Measurements from ENCODE around the gene CEP72. TPM values are rescaled to one million over a fixed set of nuclear protein-coding genes. Genes with fewer than 3 reads are reported as not detected.
"Not testable (repeated sequence)": the region's sequence is repeated elsewhere in the genome, so short reads cannot be mapped to it uniquely, and the experiment has no call there.

CEP72 gene
- total and polyA plus RNA-seq, 2 experiments from 2014 or later = 1.7 to 2.4 TPM

- H3K4me3 ChIP-seq = no peak overlapping the region
- 71 to 75% methylated on average over 29 to 31 of the region's 32 CpGs for WGBS, 2 experiments (ENCODE audit: low coverage in 1 of 2, low lambda C conversion rate in 2 of 2, missing lambda C conversion rate in 2 of 2)
- no peaks in the 10 kb centered on the region for H3K4me1 ChIP-seq (ENCODE audit: insufficient read depth)
- H3K36me3 ChIP-seq (ENCODE audit: low read depth) = no peaks in the 10 kb centered on the region
- H3K9me3 ChIP-seq (ENCODE audit: low read depth) = no peaks in the 10 kb centered on the region
- no peak overlapping the region for H3K4me2 ChIP-seq (ENCODE audit: unreplicated experiment)
- no peak for DNase-seq
- H2AFZ ChIP-seq = no peak overlapping the region
- no peaks in the 10 kb centered on the region for H4K20me1 ChIP-seq (ENCODE audit: insufficient read depth)
- H3K9ac ChIP-seq = no peak overlapping the region
- TF ChIP-seq EZH2phosphoT487 (IDR thresholded peaks at IDR 0.05; ENCODE audit: insufficient read depth, low read depth) (no peak), EZH2 (IDR thresholded peaks at IDR 0.05; ENCODE audit: insufficient read depth, poor library complexity, severe bottlenecking) (no peak)
- H3K27me3 ChIP-seq (replicated peaks; ENCODE audit: insufficient read depth) = peaks cover 12% of the 10 kb centered on the region
- H3K9me2 ChIP-seq (ENCODE audit: insufficient read depth) = no peaks in the 10 kb centered on the region
- H3K27ac ChIP-seq = no peak overlapping the region
- H3F3A ChIP-seq (ENCODE audit: insufficient read depth) = no peaks in the 10 kb centered on the region
- no peaks in the 10 kb centered on the region for H3K79me2 ChIP-seq (ENCODE audit: insufficient read depth)
- in situ Hi-C loops (cut with MboI) = no loop called here
Observed at GRCh38 chr5:603081-603998, 8.8 kb upstream of the CEP72 start.

- no peaks in the 10 kb centered on the region for H3K9me3 ChIP-seq (ENCODE audit: low read depth)
- no peaks in the 10 kb centered on the region for H3F3A ChIP-seq (ENCODE audit: insufficient read depth)
- H3K4me3 ChIP-seq = no peak overlapping the region
- in situ Hi-C loops (cut with MboI) = no loop called here
- no peaks in the 10 kb centered on the region for H3K36me3 ChIP-seq (ENCODE audit: low read depth)
- H3K4me2 ChIP-seq (ENCODE audit: unreplicated experiment) = no peak overlapping the region
- H3K79me2 ChIP-seq (ENCODE audit: insufficient read depth) = no peaks in the 10 kb centered on the region
- H3K27me3 ChIP-seq (replicated peaks; ENCODE audit: insufficient read depth) = peaks cover under 1% of the 10 kb centered on the region; the same call in 1 of the 2 replicates
- no peaks in the 10 kb centered on the region for H4K20me1 ChIP-seq (ENCODE audit: insufficient read depth)
- H3K4me1 ChIP-seq (ENCODE audit: insufficient read depth) = no peaks in the 10 kb centered on the region
- DNase-seq = no peak
- H2AFZ ChIP-seq = no peak overlapping the region
- 55 to 57% methylated on average over 12 of the region's 12 CpGs for WGBS, 2 experiments (ENCODE audit: low coverage in 1 of 2, low lambda C conversion rate in 2 of 2, missing lambda C conversion rate in 2 of 2)
- H3K27ac ChIP-seq = no peak overlapping the region
- H3K9ac ChIP-seq = no peak overlapping the region
- no peaks in the 10 kb centered on the region for H3K9me2 ChIP-seq (ENCODE audit: insufficient read depth)
- TF ChIP-seq EZH2phosphoT487 (IDR thresholded peaks at IDR 0.05; ENCODE audit: insufficient read depth, low read depth) (no peak), EZH2 (IDR thresholded peaks at IDR 0.05; ENCODE audit: insufficient read depth, poor library complexity, severe bottlenecking) (no peak)
Observed at GRCh38 chr5:604391-604831, 7.7 kb upstream of the CEP72 start.

GRCh38 chr5:605090-605489, 7.0 kb upstream of the CEP72 start:
- H2AFZ ChIP-seq; H3K9ac ChIP-seq; H3K4me1 ChIP-seq (ENCODE audit: insufficient read depth); H3K36me3 ChIP-seq (ENCODE audit: low read depth); H3K27ac ChIP-seq; H3K4me2 ChIP-seq (ENCODE audit: unreplicated experiment); H3F3A ChIP-seq (ENCODE audit: insufficient read depth); H3K4me3 ChIP-seq; H3K79me2 ChIP-seq (ENCODE audit: insufficient read depth); in situ Hi-C loops (cut with MboI); H4K20me1 ChIP-seq (ENCODE audit: insufficient read depth); H3K9me2 ChIP-seq (ENCODE audit: insufficient read depth); H3K9me3 ChIP-seq (ENCODE audit: low read depth); DNase-seq; H3K27me3 ChIP-seq (replicated peaks; ENCODE audit: insufficient read depth): not testable (repeated sequence)
- WGBS, 2 experiments (ENCODE audit: low coverage in 1 of 2, low lambda C conversion rate in 2 of 2, missing lambda C conversion rate in 2 of 2) = 19 to 48% methylated on average over 1 to 6 of the region's 6 CpGs

GRCh38 chr5:606061-606460, 6.1 kb upstream of the CEP72 start:
- no peak for TF ChIP-seq EZH2 (IDR thresholded peaks at IDR 0.05; ENCODE audit: insufficient read depth, poor library complexity, severe bottlenecking)
- TF ChIP-seq EZH2phosphoT487 (IDR thresholded peaks at IDR 0.05; ENCODE audit: insufficient read depth, low read depth) = no peak
- Histone ChIP-seq H2AFZ (no peak overlapping the region), H3K79me2 (ENCODE audit: insufficient read depth) (no peaks in the 10 kb centered on the region), H3K9me2 (ENCODE audit: insufficient read depth) (no peaks in the 10 kb centered on the region), H3K27ac (no peak overlapping the region), H3K9ac (no peak overlapping the region), H3K4me2 (ENCODE audit: unreplicated experiment) (no peak overlapping the region), H3K4me3 (no peak overlapping the region), H3K4me1 (ENCODE audit: insufficient read depth) (no peaks in the 10 kb centered on the region), H3F3A (ENCODE audit: insufficient read depth) (no peaks in the 10 kb centered on the region), H3K27me3 (replicated peaks; ENCODE audit: insufficient read depth) (no peaks in the 10 kb centered on the region), H3K36me3 (ENCODE audit: low read depth) (no peaks in the 10 kb centered on the region), H3K9me3 (ENCODE audit: low read depth) (no peaks in the 10 kb centered on the region), H4K20me1 (ENCODE audit: insufficient read depth) (no peaks in the 10 kb centered on the region)
- no peak for DNase-seq
- 68 to 74% methylated on average over 8 of the region's 8 CpGs for WGBS, 2 experiments (ENCODE audit: low coverage in 1 of 2, low lambda C conversion rate in 2 of 2, missing lambda C conversion rate in 2 of 2)
- in situ Hi-C loops (cut with MboI) = no loop called here

All from GM23248 (cell line).